ENCODE results near the gene SPATA3. TPM values are rescaled to one million over a fixed set of nuclear protein-coding genes. Genes with fewer than 3 reads are reported as not detected.
A peak's percentile ranks its signal among the peaks of the same experiment; 100 is the strongest.

The SPATA3 gene
- total and polyA plus RNA-seq, 2 of the 13 experiments (the other 11 are each of a cell fraction or from before 2014, with no cell fraction given), result not detected

GRCh38 chr2:231015926-231016325 is 20.0 kb downstream of the SPATA3 start:
- H3K4me3 ChIP-seq (replicated peaks in 1 of 3; ENCODE audit: insufficient read depth in 1 of 3, low read depth in 2 of 3, low read length in 3 of 3), result no peak overlapping the region
- 77% methylated on average over 3 of the region's 3 CpGs for WGBS (ENCODE audit: low lambda C conversion rate)
- in situ Hi-C loops (cut with HindIII; ENCODE audit: extremely low pct_ligation_motif_present, low pct_unique_long_range_greater_than_20kb), result no loop called here
- no peaks in the 10 kb centered on the region for H3K9me3 ChIP-seq (ENCODE audit: low read length)
- intact Hi-C loops (cut with micrococcal nuclease; ENCODE audit: unreplicated experiment), result loop anchor here (2.0 kb wide), 1 partner anchor 19 kb away; no protein-coding TSS in a partner anchor
- no peaks in the 10 kb centered on the region for H3K79me2 ChIP-seq (ENCODE audit: insufficient read depth, low read length)
- peaks cover 11% of the 10 kb centered on the region; the same call in 1 of the 2 replicates for H3K4me1 ChIP-seq (ENCODE audit: insufficient read depth, low read length)
- no TSS peak for BruUV-seq (replicated peaks)
- H3K9ac ChIP-seq (ENCODE audit: insufficient read depth, low read depth, low read length), result no peak overlapping the region
- no peak overlapping the region for H3K4me2 ChIP-seq (ENCODE audit: low read depth, low read length)
- TF ChIP-seq NR2C2 (CRISPR knock-in tag; IDR thresholded peaks at IDR 0.05; ENCODE audit: borderline replicate concordance) (no peak), ATF7-NPFF (CRISPR knock-in tag; IDR thresholded peaks at IDR 0.05; ENCODE audit: low read depth) (no peak), FOXM1 (CRISPR knock-in tag; IDR thresholded peaks at IDR 0.05) (no peak)
- FAIRE-seq, result no peak
- H4K20me1 ChIP-seq (ENCODE audit: insufficient read depth, low read length), result no peaks in the 10 kb centered on the region
- H2AFZ ChIP-seq (ENCODE audit: low read length), result no peak overlapping the region
- ATAC-seq, result no peak
- peaks cover 0 to 37% of the 10 kb centered on the region in 2 experiments; a peak in 4 of 5 replicates for H3K27me3 ChIP-seq (ENCODE audit: control insufficient read depth in 1 of 2, insufficient read depth in 2 of 2, low read length in 2 of 2)
- DNase-seq (ENCODE audit: low spot score), result no peak
- POLR2A ChIA-PET, result interaction anchor here (0.9 to 3.4 kb wide), 3 partner anchors 9 to 35 kb away, joined by 3 to 41 read pairs (median 5); no protein-coding TSS in a partner anchor
- no peaks in the 10 kb centered on the region for H3K36me3 ChIP-seq (replicated peaks in 1 of 2; ENCODE audit: control insufficient read depth in 1 of 2, insufficient read depth in 2 of 2, low read length in 2 of 2)
- CTCF ChIA-PET (ENCODE audit: low intra/inter-chr PET ratio, low total read pairs), result no interaction called here
- H3K27ac ChIP-seq (ENCODE audit: extremely low read length, insufficient read depth, low read length), result no peak overlapping the region

- H3K4me2 ChIP-seq (ENCODE audit: low read depth, low read length), result no peak overlapping the region
- H3K79me2 ChIP-seq (ENCODE audit: insufficient read depth, low read length), result no peaks in the 10 kb centered on the region
- no peaks in the 10 kb centered on the region for H3K36me3 ChIP-seq (replicated peaks in 1 of 2; ENCODE audit: control insufficient read depth in 1 of 2, insufficient read depth in 2 of 2, low read length in 2 of 2)
- H3K4me3 ChIP-seq (replicated peaks in 1 of 3; ENCODE audit: insufficient read depth in 1 of 3, low read depth in 2 of 3, low read length in 3 of 3), result no peak overlapping the region
- peaks cover 0 to 32% of the 10 kb centered on the region in 2 experiments; a peak in 4 of 5 replicates for H3K27me3 ChIP-seq (ENCODE audit: control insufficient read depth in 1 of 2, insufficient read depth in 2 of 2, low read length in 2 of 2)
- no peaks in the 10 kb centered on the region for H4K20me1 ChIP-seq (ENCODE audit: insufficient read depth, low read length)
- intact Hi-C loops (cut with micrococcal nuclease; ENCODE audit: unreplicated experiment) (loop anchor here (2.0 kb wide), 1 partner anchor 18 kb away; no protein-coding TSS in a partner anchor), in situ Hi-C loops (cut with HindIII; ENCODE audit: extremely low pct_ligation_motif_present, low pct_unique_long_range_greater_than_20kb) (no loop called here)
- peaks cover 11% of the 10 kb centered on the region; the same call in 1 of the 2 replicates for H3K4me1 ChIP-seq (ENCODE audit: insufficient read depth, low read length)
- CTCF ChIA-PET (ENCODE audit: low intra/inter-chr PET ratio, low total read pairs), result no interaction called here
- H3K27ac ChIP-seq (ENCODE audit: extremely low read length, insufficient read depth, low read length), result no peak overlapping the region
- H3K9ac ChIP-seq (ENCODE audit: insufficient read depth, low read depth, low read length), result no peak overlapping the region
- FAIRE-seq (peak; percentile 26), ATAC-seq (no peak; the same call in 2 of the 3 replicates), DNase-seq (ENCODE audit: low spot score) (no peak)
- no TSS peak for BruUV-seq (replicated peaks)
- no peak overlapping the region for H2AFZ ChIP-seq (ENCODE audit: low read length)
- 37% methylated on average over 6 of the region's 6 CpGs for WGBS (ENCODE audit: low lambda C conversion rate)
- POLR2A ChIA-PET, result interaction anchor here (1.1 to 3.4 kb wide), 4 partner anchors 9 to 34 kb away, joined by 3 to 41 read pairs (median 4); no protein-coding TSS in a partner anchor
- H3K9me3 ChIP-seq (ENCODE audit: low read length), result no peaks in the 10 kb centered on the region
- TF ChIP-seq, protein P1, sequence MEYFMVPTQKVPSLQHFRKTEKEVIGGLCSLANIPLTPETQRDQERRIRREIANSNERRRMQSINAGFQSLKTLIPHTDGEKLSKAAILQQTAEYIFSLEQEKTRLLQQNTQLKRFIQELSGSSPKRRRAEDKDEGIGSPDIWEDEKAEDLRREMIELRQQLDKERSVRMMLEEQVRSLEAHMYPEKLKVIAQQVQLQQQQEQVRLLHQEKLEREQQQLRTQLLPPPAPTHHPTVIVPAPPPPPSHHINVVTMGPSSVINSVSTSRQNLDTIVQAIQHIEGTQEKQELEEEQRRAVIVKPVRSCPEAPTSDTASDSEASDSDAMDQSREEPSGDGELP (IDR thresholded peaks at IDR 0.05; ENCODE audit: borderline replicate concordance, low read depth), result peak; percentile 21; the same call in 1 of the 2 replicates
- TF ChIP-seq SMYD3 (CRISPR knock-in tag; IDR thresholded peaks at IDR 0.05) (no peak), FOXC1 (CRISPR knock-in tag; IDR thresholded peaks at IDR 0.05; ENCODE audit: borderline replicate concordance) (no peak), CENPT (CRISPR knock-in tag; IDR thresholded peaks at IDR 0.05; ENCODE audit: low read depth) (no peak), POLR2G (IDR thresholded peaks at IDR 0.05; ENCODE audit: low read depth, low read length) (no peak), SIX1 (CRISPR knock-in tag; IDR thresholded peaks at IDR 0.05; ENCODE audit: borderline replicate concordance) (no peak), CCAR2 (optimal IDR thresholded peaks at IDR 0.05; ENCODE audit: low read depth, low read length) (no peak), NONO (IDR thresholded peaks at IDR 0.05) (no peak), NONO (CRISPR knock-in tag; conservative IDR thresholded peaks at IDR 0.05) (no peak), KMT2A (CRISPR knock-in tag; IDR thresholded peaks at IDR 0.05) (no peak), AHR (CRISPR knock-in tag; IDR thresholded peaks at IDR 0.05) (no peak)
- TF ChIP-seq, protein P2, sequence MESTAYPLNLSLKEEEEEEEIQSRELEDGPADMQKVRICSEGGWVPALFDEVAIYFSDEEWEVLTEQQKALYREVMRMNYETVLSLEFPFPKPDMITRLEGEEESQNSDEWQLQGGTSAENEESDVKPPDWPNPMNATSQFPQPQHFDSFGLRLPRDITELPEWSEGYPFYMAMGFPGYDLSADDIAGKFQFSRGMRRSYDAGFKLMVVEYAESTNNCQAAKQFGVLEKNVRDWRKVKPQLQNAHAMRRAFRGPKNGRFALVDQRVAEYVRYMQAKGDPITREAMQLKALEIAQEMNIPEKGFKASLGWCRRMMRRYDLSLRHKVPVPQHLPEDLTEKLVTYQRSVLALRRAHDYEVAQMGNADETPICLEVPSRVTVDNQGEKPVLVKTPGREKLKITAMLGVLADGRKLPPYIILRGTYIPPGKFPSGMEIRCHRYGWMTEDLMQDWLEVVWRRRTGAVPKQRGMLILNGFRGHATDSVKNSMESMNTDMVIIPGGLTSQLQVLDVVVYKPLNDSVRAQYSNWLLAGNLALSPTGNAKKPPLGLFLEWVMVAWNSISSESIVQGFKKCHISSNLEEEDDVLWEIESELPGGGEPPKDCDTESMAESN (CRISPR knock-in tag; conservative IDR thresholded peaks at IDR 0.05), result no peak
Observed at GRCh38 chr2:231016566-231017230, 20.8 kb downstream of the SPATA3 start.
